Superior temporal gyrus (tissue), 1 donor: Measurements from ENCODE around the gene CMA1.

Experiments used
- DNase-seq: peaks from one replicate; pipeline ENCODE4 v3.0.0-alpha.2; 2016; ENCODE audit errors: extremely low spot score

The CMA1 gene

DNA sequence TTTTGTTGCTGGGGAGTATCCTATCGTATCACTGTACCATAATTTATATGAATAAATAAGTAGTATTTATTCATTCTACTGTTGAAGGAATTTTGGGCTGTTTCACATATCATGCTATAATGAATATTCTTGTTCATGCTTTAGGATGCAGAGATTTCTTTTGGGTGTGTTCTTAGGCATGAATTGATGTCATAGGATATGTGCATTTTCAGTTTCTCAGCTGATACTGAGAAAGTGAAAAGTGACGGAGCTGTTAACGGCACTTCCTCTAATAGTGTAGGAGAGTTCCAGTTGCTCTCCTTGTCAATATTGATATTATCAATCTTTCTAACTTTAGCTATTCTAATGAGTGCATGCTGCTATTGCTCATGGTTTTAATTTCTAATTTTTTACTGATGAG is 42.3 kb downstream of the CMA1 start:
- DNase-seq, result no peak

DNA sequence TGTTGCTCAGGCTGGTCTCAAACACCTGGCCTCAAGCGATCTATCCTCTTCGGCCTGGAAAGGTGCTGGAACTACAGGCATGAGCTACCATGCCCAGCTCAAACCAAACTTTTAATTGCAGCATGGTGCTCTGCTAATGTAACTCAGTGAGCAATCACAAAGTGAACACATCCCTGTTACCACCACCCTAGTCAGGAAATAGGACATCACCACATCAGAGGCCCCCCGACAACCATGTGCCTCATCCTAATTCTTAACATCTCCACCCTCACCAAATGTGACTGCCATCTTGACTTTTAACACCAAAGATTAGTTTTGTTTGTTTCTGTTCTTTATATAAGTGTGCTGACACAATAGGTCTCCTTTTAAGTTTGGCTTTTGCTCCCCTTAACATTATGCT is 42.7 kb downstream of the CMA1 start:
- no peak for DNase-seq

GRCh38 chr14:24463884-24464785 is 43.9 kb downstream of the CMA1 start:
- DNase-seq, result no peak

DNA sequence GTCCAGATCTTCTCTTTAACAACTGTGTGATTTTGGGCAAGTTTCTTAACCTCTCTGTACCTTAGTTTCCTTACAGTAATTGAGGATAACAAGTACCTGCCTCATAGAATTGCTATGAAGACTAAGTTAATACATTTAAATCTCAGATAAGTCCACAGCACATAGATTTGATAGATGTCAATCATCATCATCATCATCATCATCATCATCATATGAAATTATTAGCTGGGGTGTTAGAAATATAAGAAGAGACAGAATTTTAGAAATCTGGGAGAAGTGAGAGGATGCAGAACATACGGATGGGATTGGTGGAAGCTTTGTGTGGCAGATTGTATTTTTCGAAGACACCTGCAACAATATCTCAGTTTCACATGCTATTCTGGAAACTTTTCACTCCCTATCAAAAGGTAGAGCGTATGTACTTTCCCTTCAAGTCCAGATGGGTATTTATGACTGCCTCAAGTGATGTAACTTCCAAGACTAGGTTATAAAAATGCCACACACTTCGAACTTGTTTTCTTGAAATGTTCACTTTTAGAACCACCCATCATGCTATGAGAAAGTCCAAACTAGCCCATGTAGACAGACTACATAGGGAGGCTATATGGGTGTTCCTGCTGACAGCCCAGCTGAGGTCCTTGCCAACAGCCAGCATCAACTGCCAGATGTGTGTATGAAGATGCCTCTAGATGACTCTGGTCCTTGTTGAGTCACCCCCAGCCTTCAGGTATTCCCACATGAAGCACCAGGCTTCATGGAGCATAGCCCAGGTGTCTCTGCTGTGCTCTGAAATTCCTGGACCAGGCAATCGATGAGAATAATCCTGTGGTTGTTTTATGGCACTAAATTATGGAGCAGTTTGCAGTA is 44.8 kb downstream of the CMA1 start:
- no peak for DNase-seq

- no peak for DNase-seq
Measured at GRCh38 chr14:24461336-24461735, 46.7 kb downstream of the CMA1 start.

DNA sequence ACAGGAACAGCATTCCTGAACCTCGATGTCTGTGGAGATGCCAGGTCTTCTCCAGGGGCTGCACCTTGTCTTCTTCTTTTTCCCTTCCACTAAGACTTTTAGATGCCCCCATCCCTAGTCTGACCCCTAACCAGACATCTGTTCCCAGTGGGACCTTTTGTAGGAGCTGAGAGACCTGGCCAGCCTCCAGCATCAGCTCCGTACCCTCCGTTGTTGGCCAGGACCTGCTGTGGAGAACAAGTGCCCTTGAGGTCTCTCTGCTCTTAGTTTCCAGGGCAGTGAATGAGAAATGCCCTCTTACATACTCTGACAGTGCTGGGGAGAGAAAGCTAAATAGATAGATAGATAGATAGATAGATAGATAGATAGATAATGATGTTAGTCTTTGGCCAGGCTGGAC is 48.7 kb downstream of the CMA1 start:
- DNase-seq, result no peak

GRCh38 chr14:24458736-24459135 is 49.3 kb downstream of the CMA1 start:
- DNase-seq, result no peak

DNA sequence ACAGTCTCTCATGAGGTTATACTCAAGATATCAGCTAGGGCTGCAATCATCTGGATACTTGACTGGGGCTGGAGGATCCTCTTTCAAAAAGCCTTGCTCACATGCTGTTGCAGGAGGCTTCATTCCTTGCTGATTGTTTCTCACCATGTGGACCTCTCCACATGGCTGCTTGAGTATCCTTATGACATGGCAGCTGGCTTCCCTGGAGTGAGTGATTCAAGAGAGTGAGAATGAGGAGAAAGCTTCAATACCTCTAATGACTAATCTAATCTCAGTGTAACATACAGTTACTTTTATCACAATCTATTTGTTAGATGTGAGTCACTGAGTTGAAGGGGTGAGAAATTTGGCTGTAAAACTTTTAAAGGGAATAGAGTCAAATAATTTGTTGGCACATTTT is 51.1 kb downstream of the CMA1 start:
- no peak for DNase-seq
